ENCODE data around the gene FTMT. TPM values are rescaled to one million over a fixed set of nuclear protein-coding genes. Genes with fewer than 3 reads are reported as not detected.

FTMT gene
- total RNA-seq, 1 donor from 2014 or later, result not detected

DNA sequence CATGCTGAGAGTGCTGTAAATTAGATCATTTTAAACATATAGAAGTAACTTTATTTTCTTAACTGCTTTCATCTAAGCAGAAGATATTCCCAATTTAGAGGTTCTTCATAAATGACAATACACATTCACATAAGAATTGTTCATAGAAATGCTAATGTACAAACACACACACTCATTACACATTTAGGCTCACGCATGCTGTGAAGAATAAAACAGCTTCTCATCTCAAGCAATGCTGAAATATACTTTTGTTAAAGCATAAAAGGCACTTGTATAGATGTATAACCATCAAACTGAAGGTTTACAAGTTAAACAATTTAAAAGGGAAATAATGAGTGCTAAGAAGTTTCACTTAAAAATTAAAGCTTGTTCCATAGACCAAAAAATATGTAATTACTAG is 18.1 kb upstream of the FTMT start:
- DNase-seq (ENCODE audit: low spot score), result no peak
- Mint-ChIP-seq H3K4me3 (ENCODE audit: unreplicated experiment) (no peak overlapping the region), H3K27ac (ENCODE audit: unreplicated experiment) (no peak overlapping the region), H3K27me3 (ENCODE audit: unreplicated experiment) (no peaks in the 10 kb centered on the region), H3K4me1 (ENCODE audit: unreplicated experiment) (peaks cover 5% of the 10 kb centered on the region), H3K9me3 (ENCODE audit: unreplicated experiment) (no peaks in the 10 kb centered on the region), H3K36me3 (ENCODE audit: low read depth, unreplicated experiment) (no peaks in the 10 kb centered on the region)
- TF ChIP-seq, protein P1, sequence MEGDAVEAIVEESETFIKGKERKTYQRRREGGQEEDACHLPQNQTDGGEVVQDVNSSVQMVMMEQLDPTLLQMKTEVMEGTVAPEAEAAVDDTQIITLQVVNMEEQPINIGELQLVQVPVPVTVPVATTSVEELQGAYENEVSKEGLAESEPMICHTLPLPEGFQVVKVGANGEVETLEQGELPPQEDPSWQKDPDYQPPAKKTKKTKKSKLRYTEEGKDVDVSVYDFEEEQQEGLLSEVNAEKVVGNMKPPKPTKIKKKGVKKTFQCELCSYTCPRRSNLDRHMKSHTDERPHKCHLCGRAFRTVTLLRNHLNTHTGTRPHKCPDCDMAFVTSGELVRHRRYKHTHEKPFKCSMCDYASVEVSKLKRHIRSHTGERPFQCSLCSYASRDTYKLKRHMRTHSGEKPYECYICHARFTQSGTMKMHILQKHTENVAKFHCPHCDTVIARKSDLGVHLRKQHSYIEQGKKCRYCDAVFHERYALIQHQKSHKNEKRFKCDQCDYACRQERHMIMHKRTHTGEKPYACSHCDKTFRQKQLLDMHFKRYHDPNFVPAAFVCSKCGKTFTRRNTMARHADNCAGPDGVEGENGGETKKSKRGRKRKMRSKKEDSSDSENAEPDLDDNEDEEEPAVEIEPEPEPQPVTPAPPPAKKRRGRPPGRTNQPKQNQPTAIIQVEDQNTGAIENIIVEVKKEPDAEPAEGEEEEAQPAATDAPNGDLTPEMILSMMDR (IDR thresholded peaks at IDR 0.05; ENCODE audit: unreplicated experiment), result no peak

DNA sequence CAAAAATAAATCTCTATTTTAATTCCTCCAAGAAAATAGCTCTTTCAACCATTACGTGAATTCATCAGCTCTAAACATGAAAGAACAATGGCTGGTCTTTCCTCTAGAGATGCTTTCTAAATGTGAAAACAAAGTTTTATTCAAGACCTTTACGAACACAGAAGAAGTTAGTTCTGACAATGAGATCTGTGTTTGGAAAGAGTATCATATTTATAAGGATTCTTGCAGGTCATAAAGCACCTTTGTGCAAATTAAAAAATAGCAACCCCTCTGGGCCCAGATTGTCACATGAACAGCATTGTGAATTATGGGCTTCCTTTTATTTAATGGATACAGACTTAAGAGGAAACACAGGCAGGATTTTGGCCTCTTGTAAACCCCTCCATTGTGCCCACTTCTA is 17.7 kb upstream of the FTMT start:
- Mint-ChIP-seq H3K36me3 (ENCODE audit: low read depth, unreplicated experiment) (no peaks in the 10 kb centered on the region), H3K27me3 (ENCODE audit: unreplicated experiment) (no peaks in the 10 kb centered on the region), H3K4me1 (ENCODE audit: unreplicated experiment) (peaks cover 5% of the 10 kb centered on the region), H3K4me3 (ENCODE audit: unreplicated experiment) (no peak overlapping the region), H3K9me3 (ENCODE audit: unreplicated experiment) (no peaks in the 10 kb centered on the region), H3K27ac (ENCODE audit: unreplicated experiment) (no peak overlapping the region)
- TF ChIP-seq, protein P1 (IDR thresholded peaks at IDR 0.05; ENCODE audit: unreplicated experiment), result no peak
- no peak for DNase-seq (ENCODE audit: low spot score)

DNA sequence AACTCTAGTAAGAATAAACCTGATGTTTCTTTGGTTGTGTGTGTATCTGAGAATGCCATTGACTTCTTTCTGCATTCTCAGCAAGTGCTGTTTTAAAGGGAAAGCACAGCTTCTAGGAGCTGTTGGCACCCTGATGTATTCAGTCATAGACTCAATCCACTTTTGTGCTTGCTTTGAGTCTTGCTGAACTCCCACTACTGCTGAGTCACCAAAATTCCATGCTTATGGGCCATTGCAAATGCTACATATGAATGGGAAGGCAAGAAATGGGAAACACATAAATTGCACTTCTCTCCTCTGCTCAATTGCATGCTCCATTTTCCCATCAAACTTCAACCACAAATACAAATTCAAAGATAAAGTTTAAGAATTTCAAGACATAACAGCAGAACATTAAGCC is 9.8 kb upstream of the FTMT start:
- Mint-ChIP-seq H3K9me3 (ENCODE audit: unreplicated experiment) (no peaks in the 10 kb centered on the region), H3K4me1 (ENCODE audit: unreplicated experiment) (no peaks in the 10 kb centered on the region), H3K4me3 (ENCODE audit: unreplicated experiment) (no peak overlapping the region), H3K27ac (ENCODE audit: unreplicated experiment) (no peak overlapping the region), H3K27me3 (ENCODE audit: unreplicated experiment) (no peaks in the 10 kb centered on the region), H3K36me3 (ENCODE audit: low read depth, unreplicated experiment) (no peaks in the 10 kb centered on the region)
- DNase-seq (ENCODE audit: low spot score), result no peak
- TF ChIP-seq, protein P1 (IDR thresholded peaks at IDR 0.05; ENCODE audit: unreplicated experiment), result no peak

DNA sequence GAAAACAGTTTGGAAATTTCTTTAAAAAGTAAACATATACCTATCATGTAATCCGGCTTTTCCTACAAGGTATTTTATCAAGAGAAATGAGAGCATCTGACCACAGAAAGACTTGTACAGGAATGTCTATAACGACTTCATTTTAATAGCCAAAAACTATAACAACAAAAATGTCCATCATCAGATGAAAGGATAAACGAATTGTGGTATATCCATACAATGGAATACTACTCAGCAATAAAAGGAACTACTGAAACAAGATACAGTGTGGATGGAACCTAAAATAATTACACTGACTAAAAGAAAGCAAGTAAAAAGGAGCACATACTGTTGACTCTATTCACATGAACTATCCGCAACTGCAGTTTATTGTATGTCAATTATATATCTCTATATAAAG is 1.4 kb upstream of the FTMT start:
- no peak for DNase-seq (ENCODE audit: low spot score)
- Mint-ChIP-seq H3K27ac (ENCODE audit: unreplicated experiment) (no peak overlapping the region), H3K9me3 (ENCODE audit: unreplicated experiment) (no peaks in the 10 kb centered on the region), H3K4me3 (ENCODE audit: unreplicated experiment) (no peak overlapping the region), H3K27me3 (ENCODE audit: unreplicated experiment) (no peaks in the 10 kb centered on the region), H3K4me1 (ENCODE audit: unreplicated experiment) (peaks cover 2% of the 10 kb centered on the region), H3K36me3 (ENCODE audit: low read depth, unreplicated experiment) (no peaks in the 10 kb centered on the region)
- TF ChIP-seq, protein P1 (IDR thresholded peaks at IDR 0.05; ENCODE audit: unreplicated experiment), result no peak

DNA sequence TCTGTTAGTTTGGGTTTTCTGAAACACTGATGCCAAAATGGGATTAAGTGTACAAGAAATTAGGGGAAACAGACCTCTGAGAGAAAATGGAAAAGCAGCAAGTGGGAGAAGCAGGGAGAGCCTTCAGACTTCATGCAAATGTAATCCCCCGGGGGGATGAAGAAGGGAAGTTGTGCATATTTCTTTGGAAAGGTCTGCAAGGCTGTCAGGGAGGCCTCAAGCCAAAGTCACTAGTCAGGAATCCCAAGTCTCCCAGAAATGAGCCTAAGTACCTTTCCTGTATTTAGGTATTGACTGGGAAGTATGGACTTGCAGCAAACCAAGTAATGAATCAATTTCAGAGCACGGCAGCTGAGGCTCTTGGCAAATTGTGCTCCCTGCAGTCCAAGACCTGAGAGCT is 2.2 kb downstream of the FTMT start:
- no peaks in the 10 kb centered on the region for H3K9me3 Mint-ChIP-seq (ENCODE audit: unreplicated experiment)
- no peaks in the 10 kb centered on the region for H3K27me3 Mint-ChIP-seq (ENCODE audit: unreplicated experiment)
- DNase-seq (ENCODE audit: low spot score), result no peak
- H3K4me3 Mint-ChIP-seq (ENCODE audit: unreplicated experiment), result no peak overlapping the region
- no peak overlapping the region for H3K27ac Mint-ChIP-seq (ENCODE audit: unreplicated experiment)
- TF ChIP-seq, protein P1 (IDR thresholded peaks at IDR 0.05; ENCODE audit: unreplicated experiment), result no peak
- no peaks in the 10 kb centered on the region for H3K4me1 Mint-ChIP-seq (ENCODE audit: unreplicated experiment)
- no peaks in the 10 kb centered on the region for H3K36me3 Mint-ChIP-seq (ENCODE audit: low read depth, unreplicated experiment)

All from endothelial cell (in vitro differentiated cells).